GM12801 (cell line): ENCODE measurements around the gene SIRPB1.

ENCODE experiments used
- TF ChIP-seq, protein P1 (sequence below): IDR thresholded peaks from one replicate; pipeline ENCODE4 v1.5.1; 2011; ENCODE audit warnings: control low read depth; ENCODE audit not compliant: insufficient read length; ENCODE audit errors: extremely low read depth

Gene SIRPB1

DNA sequence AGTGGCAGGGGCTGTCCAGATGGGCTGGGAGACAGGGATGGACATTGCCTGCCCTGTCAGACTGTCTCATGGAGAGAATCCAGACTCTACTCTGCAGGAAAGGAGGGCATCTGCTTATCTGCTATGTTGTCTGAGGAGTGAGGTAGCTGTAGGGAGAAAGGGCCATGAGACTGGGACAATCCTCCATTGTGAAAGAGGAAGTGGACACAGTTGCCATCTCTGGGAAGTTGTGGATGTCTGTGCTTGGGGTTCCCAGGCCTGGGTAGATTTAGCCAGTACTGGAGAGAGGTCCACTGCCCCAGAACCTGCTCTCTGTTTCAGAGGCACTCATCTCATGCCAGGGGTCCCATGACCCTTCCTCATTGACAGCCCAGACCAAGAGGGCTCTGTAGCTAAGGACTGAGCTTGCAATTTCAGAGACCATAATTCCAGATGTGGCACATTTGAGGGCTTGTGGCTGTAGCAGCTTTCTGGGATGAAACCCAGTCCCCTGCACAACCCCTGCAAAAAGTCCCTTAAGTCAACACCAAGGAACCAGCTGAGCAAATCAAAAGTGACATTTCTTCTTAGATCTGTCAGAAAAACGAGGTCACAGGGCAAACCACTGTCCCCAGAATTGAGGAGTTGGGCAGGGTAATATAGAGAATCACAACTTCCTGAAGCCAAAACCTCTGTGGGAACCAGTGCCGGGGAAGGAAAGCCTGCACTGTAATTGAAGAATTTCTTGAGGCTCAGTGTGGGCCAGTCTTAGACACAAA is 41.9 kb upstream of the SIRPB1 start:
- TF ChIP-seq, protein P1, sequence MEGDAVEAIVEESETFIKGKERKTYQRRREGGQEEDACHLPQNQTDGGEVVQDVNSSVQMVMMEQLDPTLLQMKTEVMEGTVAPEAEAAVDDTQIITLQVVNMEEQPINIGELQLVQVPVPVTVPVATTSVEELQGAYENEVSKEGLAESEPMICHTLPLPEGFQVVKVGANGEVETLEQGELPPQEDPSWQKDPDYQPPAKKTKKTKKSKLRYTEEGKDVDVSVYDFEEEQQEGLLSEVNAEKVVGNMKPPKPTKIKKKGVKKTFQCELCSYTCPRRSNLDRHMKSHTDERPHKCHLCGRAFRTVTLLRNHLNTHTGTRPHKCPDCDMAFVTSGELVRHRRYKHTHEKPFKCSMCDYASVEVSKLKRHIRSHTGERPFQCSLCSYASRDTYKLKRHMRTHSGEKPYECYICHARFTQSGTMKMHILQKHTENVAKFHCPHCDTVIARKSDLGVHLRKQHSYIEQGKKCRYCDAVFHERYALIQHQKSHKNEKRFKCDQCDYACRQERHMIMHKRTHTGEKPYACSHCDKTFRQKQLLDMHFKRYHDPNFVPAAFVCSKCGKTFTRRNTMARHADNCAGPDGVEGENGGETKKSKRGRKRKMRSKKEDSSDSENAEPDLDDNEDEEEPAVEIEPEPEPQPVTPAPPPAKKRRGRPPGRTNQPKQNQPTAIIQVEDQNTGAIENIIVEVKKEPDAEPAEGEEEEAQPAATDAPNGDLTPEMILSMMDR, result no peak

DNA sequence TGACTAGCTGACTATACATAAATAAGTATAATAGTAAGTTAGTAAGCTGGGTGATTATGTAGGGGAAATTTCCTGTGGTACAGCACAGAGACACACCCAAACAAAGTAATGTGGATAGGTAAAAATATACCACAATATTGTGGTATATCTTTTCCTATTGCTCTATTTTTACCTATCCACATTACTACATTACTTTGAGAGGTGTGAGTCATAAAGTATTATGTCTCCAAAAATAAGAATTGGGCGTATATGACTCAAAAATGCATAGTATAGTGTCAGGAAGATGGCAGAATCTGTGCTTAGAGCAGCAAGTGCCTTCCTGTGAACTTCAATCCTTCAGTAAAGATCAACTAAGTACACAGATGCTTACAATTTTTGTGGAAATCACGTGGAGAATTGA is 40.4 kb upstream of the SIRPB1 start:
- TF ChIP-seq, protein P1, result no peak

DNA sequence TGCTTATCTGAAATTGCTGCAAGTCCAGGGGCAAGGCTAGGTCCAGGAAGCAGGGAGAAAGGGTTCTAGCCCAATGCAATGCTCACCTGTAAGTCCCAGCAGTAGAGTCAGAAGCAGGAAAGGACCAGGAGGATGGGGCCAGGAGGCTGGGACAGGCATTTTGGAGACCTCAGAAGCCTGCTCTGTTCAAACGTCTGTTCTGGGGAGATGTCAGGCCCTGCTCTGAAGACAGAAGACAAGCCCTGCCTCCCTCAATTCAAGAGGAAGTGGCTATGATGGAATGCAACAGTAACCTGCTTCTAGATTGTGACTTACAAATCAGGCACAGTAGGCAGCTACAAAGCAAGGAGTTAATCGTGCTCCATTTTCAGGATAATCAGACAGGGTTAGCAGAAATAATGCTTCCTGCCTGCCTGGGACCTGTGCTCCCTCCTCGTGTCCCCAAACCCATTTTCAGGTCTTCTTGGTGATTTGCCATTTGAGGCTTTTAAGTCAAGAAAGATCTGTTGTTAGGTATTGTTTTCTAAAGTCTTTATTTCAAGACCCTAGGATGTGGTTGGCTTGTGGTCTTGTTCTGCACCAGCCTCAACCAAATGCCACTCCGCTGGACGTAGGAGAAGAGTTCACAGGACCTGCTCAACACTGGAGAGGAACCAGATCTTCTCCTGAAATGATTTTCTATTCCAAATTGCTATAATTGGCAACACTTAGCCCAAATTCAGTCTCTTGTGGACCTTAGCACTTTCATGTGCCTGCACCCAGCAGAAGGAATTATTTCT is 37.9 kb upstream of the SIRPB1 start, which contains the start of gene SIRPG:
TSS of gene SIRPG (minus strand) at position 224 of the 779 bp plus-strand sequence. CDS start at position 159, 65 bp downstream.
- TF ChIP-seq, protein P1, result no peak

DNA sequence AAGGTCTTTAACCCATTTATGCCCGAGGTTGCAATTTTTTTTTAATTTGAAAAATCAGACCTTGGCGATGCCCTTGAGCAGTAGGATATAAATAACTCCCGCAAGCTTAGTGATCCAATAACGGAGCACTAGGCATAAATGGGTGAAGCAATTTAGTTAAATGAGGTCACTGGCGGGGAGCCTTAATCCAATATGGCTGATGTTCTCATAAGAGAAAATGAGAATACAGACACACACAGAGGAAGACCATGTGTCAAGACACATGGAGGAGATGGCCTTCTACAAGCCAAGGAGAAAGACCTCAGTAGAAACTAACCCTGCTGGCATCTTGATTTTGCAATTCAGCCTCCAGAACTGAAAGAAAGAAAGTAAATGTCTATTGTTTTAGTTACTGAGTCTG is 37.0 kb upstream of the SIRPB1 start:
- TF ChIP-seq, protein P1, result no peak

DNA sequence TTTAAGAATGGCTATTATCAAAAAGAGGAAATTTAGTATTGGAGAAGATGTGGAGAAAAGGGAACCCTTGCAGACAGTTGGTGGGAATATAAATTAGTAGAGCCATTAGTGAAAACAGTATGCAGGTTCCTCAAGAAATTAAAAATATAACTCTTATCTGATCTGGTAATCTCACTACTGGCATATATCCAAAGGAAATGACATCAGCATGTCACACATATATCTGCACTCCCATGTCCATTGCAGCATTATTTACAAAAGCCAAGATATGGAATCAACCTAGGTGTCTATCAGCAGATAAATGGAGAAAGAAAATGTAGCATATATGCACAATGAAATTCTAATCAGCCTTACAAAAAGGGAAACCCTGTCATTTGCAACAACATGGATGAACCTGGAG is 35.2 kb upstream of the SIRPB1 start:
- TF ChIP-seq, protein P1, result no peak

DNA sequence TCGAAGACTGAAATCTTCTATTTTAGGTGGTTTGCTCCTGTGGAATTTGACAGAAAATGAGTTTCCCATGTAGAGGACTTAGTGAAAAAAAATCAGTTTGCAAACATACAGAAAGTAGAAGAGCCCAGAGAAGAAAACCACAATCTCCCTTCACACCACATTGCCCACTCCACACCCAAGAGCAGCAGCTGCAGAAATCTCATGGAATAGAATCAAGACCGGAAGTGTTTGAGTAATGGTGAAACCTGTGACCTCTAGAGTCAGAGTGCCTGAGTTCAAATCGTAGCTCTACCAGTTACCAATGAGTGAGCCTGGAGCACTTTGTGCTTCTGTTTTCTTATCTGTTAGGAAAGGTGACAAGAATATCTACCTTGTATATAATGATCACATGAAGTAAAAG is 33.2 kb upstream of the SIRPB1 start:
- TF ChIP-seq, protein P1, result no peak

DNA sequence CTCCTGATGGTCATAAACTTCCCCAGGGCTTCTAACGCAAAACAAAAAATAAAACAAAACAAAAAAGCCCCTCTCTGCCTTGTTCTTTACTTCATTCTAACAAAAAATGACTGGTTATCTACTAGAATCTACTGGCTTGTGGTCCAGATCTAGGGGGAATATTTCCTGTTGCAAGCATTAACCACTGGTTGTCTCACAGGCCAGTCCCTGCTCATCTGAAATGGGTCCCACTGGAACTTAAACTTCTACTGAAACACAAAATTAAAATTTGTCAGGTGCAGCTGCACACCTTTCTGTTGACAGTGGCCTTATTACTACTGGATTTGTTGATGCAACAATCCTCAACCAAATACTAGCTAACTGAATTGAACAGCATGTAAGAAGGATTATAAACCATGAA is 32.3 kb upstream of the SIRPB1 start:
- TF ChIP-seq, protein P1, result no peak
